ENCODE data around the gene KLHL33.
"Not testable (repeated sequence)": the region's sequence is repeated elsewhere in the genome, so short reads cannot be mapped to it uniquely, and the experiment has no call there.

KLHL33 gene

DNA sequence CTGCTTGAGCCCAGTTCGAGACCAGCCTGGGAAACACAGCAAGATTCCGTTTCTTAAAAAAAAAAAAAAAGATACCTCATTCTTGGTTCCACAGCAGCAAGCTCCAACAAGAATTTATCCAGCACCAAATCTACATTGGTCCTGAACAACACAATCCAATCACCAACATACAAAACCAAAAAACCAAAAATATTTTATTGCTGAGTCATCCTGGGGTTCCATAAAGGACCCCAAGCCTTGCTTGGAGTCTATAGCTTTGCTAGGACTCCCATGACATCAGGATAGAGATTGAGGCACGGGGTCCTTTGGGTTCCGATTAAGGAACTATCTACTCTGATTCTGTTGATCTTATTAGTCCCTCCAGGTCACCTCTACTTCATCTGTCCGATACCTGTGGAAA, 10.9 kb upstream of the KLHL33 start:
- DNase-seq: no peak

DNA sequence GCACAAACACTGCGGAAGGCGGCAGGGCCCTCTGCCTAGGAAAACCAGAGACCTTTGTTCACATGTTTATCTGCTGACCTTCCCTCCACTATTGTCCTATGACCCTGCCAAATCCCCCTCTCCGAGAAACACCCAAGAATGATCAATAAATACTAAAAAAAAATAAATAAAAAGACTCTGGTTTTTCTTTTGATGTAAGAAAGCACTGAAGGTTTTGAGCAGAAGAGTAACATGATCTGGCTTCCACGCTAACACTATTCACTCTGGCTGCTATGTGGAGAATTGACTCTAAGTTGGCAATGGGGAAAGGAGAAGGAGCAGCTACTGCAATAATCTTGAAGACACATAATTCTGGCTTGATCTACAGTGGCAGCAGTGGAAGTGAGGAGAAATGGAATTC, 7.7 kb upstream of the KLHL33 start:
- not testable (repeated sequence) for DNase-seq

DNA sequence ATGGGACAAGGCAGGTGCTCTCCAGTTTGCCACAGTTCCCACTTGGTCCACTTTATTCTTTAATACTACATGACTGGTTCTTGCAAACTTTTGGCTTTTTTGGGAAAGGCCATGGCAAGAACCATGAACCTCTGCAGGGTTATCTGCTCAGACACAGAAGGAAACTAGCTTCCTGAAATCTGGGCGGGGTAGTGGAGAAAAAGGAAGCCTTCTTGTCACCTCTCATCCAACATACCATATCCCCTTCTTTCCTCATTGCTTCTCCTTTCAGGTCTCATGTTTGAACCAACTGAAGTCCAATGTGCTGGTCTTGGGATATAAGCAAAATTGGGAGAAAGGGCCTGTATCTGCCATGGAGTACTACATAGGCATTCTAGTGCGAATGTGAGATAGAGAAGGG, 5.5 kb upstream of the KLHL33 start:
- no peak for DNase-seq

DNA sequence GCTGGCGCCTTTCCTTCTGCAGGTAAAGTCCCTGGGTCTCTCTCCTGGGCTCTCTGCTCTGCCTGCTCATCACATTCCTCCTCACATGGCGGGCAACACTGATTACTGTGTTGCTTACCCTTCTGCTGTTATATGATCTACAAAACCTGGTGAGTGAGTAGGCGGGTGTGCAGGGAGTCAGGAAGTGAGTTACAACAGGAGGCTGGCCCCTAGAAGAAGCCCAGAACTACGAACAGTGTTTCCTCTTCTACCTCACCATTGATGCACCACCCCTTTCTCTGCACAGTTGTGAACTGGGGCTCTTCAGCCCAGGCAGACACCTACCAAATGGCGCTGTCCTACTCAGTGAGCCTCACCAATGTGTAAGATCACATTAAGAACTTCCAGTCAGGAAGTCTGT, 4.9 kb upstream of the KLHL33 start:
- no peak for DNase-seq

DNA sequence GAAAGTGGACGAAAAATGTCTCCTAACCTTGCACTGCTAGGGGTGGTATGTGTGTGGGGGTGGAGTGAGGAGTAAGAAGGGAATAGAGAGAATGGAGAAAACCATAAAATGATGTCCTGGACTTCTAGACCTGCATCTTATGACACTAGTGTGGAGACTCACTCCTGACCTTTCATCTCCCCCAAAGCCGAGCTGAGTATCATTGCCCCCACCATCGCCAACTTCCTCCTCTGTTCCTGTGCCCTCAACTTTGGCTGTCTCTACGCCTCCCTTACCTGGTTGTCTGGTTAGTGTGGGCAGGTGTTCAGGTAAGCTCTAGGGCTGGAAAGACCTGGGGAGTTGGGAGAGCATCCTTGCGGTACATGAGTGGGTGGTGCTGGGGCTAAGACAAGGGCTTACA, 4.5 kb upstream of the KLHL33 start:
- DNase-seq: no peak

DNA sequence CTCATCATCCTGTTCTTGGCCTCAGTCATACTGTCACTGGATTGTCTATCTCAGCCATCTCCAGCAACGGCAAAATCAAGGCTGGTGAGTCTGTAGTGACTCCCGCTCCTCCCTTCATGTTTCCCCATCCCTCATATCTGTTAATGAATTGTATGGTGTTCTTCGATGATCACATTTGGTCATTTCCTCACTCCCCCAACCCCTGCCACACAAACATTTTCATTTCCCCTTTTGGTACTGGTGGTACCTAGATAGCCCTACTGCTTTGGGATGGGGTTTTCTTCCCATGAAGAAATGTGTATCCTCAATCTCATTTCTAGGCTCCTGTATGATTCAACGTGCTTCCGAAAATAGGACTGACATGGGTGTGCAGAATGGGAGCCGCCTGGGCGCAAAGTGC, 2.7 kb upstream of the KLHL33 start:
- no peak for DNase-seq

DNA sequence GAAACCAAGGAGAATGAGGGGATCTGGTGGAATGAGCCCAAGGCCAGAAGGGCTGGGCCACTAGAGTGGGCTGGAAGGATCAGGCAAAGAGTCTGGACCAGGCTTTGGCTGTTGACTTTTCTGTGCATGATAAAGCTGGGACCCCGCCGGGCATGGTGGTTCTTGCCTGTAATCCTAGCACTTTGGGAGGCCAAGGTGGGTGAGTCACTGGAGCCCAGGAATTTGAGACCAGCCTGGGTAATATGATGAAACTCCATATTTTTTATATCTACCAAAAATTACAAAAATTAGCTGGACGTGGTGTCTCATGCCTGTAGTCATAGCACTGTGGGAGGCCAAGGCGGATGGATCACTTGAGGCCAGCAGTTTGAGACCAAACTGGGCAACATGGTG, 393 bp upstream of the KLHL33 start:
- DNase-seq: no peak

DNA sequence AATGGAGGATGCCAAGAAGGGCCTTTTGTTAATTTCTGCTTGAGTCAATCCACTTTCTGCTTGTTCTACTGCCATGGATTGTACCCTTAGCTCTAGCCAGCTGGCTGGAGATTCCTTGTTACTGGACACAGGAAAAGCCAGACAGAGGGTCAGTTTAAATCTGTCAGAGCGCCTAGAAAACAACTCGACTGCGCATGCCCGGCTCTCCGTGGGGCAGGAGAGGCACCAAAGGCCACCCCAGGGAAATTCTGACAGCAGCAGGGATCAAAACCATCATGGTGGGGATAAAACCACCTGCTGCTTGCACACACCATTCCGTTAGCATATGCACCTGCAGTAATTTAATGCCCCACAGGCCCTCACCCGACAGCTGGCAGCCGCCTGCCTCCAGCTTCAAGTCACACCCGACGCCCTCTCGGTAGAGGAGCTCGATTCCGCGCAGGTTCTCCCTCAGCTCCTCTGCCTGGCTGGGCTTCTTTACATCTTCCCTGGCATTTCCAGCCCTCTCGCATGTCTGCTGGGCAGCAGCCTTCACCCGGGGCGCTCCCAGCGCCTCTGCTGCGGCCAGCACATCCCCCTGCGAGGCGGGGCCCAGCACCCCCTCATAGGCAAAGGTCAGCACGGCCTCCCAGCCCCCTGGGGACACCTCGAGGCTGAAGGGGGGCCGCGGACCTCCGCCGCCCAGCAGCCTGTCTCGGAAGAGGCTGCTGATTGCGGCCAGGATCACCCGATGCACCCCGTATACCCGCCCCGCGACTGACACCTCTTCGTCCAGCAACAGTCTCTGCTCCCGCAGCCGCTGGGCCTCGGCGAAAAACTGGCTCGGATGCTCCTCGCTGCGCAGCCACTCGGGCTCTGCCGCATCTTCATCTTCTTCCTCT, 1.0 kb downstream of the KLHL33 start:
- DNase-seq: no peak

DNA sequence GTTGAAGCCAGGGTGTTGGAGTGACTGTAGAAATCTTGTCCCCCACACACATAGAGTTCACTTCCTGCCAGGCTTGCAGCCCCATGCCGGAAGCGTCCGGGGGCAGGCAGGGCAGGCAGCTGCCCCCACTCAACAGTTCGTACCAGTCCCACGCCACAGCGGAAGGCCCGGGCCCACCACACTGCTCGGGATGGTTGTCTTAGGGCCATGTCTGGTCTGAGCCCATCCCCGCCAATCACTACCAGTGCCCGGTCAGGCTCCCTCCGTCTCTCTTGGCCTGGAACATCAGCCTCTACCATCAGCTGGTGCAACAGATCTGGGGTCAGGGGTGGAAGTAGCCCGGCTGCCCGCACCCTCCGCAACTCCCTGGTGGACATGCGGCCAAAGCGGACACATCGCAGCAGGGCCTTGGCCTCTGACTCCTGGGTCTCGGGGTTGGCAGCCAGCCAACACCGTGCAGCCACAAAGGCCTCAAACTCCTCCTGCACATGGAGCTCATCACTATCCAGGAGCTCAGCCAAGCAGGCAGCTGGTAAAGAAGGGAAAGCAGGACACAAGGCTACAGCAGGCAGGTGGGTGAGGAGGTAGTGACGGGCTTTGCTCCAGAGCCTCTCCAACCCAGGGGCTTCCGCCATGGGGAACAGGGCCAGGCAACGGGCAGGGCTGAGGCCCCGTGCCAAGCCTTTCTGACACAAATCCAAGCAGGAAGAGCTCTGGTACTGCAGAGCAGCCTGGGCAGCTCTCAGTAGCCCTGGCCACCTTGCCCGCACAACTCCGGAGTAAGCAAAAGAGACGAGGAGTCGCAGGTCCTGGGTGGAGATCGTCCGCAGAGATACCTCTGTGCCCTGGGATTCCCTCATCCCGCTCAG, 5.9 kb downstream of the KLHL33 start:
- DNase-seq: no peak

DNA sequence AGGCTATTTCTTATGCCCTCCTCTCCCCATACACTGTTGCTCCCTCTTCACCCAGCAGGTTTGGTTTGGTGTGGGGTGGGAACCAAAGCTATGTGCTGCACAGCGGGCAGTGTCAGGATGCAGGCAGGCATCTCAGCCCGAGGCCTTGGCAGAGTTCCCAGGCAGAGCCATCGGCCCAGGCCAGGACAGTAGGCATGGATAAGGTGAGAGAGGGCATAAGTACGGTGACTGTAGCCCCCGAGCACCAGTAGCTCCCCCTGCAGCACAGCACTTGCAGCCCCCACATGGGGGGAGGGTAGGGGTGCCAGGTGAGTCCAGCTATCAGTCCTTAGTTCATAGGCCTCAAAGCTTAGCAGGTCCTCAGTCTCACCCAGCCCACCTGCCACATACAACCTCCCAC, 7.2 kb downstream of the KLHL33 start:
- no peak for DNase-seq

DNA sequence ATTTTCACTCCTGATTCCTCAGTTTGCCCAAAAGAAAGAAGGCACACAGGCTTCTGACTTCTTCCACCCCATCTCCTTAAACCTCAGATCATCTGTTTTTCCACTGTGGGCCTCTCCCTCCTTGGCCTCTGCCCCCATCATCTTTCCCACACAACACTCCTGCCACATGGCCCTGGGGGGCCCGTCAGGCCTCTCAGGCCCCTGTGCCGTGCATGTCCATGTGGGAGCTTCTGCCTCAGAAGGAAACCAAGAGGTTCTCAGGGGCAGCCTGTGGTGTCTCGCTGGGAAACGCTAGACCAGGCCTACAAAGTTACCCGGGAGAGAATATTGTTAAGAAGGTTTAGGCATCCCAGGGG, 8.0 kb downstream of the KLHL33 start:
- no peak for DNase-seq

DNA sequence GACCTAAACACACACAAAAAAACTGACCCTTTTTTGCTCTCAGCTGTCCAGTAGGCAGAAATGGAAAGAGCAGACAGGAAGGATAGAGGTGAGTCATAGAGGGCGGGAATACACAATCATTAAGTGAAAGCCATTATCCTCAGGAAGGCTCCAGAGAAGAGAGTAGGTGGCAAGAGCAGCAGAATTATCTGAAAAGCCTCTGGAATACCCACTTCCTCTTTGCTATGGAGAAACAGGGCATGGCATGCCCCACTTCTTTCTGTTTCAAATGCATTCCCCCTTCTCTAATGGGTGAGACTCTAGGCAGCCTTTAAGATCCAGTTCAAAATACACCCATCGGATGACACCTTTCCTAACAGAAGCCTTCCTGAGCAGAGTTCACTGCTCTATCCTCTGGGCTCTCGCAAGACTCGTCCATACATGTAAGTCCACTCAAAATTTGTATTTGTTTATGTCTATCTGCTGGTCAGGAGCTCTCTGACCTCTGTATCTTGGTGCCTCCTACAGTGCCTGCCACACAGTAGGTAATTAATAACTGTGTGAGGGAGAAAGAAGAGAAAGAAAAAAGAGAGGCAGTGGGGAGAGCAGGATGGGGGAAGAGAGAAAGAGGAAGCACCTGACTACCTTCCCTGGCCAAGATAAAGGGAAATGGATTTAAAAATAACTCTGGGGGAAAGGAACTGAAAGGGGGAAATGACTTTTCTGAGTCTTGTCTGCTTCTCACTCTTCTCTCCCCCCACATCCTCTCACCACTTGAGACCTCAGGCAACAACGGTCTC, 8.5 kb downstream of the KLHL33 start:
- DNase-seq: no peak

DNA sequence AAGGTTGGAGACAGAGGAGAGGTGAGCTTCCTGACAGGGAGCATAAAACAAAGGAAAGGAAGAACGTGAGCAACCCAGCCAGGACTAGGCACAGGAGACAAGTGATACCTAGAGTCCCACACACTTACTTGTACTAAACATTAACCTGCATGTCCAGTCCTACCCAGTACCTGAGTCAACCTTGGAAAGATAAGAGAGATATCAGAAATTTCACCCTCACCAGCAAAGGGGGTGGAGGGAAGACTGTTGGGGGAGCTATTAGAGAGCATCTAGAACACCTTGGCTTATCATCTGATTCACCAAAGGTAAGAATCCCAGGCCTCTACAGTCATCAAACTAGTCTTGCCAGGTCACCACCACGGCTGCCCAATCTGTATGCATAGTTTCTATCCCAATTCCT, 11.1 kb downstream of the KLHL33 start:
- no peak for DNase-seq

DNA sequence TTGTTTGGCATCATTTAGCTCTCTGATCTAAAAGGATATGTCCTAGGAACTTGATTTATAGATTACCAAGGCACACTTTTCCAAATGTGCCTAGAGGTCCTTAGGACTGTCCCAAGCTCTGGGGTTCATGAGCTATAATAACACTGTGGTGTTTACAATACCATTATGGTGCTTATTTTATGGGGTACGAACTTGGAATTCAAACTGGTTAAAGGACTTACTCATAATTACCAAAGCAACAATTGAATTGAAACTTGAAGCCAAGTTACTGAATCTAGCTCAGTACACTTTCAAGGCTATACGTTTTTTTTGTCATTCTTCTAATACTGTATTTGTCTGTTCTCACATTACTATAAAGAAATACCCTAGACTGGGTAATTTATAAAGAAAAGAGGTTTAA, 13.1 kb downstream of the KLHL33 start:
- no peak for DNase-seq

DNA sequence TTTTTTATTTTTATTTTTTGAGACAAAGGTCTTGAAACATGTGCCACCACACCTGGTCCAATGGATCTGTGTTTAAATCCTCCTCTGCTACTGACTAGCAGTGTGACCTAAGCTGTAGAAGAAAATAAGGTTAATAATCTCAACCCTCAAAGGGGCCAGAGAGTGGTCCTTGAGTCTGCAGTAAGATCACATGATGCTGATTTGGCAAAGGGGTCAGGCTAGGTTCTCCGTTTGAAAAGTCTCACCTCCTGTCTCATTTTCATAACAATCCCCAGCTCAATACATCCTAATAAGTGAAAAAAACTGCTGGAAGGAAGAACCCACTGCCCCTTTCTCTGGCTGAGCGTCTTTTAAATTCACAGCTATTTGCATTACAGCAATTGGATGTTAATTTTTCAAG, 14.7 kb downstream of the KLHL33 start:
- no peak for DNase-seq

DNA sequence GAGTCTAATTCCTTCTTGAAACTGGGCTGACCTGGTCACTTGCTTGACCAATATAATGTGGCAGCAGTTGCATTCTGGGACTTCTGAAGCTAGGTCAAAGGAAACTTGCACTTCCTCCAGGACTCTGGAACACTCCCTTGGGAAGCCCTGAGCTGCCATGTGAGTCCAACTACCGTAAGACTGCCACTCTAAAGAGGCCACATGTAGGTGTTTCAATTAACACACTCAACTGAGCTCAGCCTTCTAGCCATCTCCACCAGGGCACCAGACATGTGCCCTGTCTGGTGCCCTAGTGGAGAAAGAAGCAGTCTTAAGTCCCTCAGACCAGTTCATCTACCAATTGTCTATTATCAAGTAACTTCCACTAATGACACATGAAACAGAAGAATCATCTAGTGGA, 16.5 kb downstream of the KLHL33 start:
- no peak for DNase-seq

DNA sequence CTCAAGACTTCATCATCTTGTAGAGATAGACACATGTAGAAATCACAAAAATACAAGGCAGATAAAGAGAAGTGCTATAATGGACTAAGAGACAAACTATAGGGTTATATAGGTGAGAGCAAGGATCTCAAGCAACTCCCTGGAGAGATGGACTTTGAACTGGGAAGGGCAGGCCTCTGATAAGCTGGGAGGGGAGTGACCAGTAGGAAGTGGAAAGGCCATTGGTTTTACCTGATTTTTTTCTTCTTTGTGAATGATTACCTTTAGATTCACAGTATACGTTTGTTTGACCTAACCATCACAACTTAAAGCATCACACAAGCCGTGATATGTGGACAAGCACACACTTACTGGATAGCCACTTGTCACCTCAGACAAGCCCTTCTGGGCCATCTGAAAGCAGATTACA, 17.5 kb downstream of the KLHL33 start:
- no peak for DNase-seq

DNA sequence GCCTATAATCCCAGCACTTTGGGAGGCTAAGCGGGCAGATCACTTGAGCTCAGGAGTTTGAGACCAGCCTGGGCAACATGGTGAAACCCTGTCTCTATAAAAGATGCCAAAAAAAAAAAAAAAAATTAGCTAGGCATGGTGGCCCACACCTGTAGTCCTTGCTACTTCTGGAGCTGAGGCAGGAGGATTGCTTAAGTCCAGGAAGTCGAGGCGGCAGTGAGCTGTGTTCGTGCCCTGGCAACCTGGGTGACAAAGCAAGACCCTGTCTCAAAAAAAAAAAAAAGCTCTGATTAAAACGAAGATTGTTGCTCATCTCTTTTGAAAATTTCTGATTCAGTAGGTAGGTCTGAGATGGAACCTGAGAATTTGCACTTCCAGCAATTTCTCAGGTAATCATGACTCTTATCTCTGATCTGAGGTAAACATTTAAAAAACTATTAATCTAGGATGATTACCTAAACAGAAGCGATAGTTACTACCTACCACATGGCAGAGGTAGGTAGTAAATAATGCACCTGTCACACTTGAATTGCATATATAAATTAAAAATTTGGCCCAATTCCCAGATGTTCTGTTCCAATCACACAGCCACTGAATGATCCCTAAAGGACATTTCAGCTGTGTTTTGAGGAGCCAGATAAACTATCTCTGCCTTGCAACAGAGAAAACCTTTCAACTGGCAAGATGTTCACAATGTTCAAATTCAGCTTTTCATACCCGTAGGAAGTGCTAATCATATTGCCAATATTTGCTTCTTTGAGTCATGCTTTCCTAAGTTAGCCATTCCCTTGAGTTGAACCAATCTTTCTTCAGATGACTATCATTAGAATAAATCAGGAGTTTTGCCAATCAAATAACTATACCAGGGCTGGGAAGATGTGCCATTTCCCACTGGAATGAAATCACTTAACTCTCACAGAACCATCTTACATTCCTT, 18.4 kb downstream of the KLHL33 start:
- peak; percentile 52 for DNase-seq

DNA sequence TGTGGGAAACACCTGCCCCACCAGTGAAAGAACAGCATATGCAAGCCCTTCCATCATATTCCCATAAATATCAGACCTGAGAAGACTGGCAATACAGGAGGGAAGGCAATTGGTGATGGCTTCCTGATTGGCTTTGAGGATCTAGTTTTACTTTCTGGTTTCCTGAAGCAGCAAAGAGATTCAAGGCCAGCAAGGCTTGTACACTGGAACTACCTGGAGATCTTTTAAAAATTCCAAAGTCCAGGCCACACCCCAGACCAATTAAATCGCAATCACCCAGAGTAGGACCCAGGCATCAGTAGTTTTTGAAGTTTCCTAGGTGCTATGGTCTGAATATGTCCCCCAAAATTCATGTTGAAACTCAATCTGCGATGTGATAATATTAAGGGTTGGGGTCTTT, 19.7 kb downstream of the KLHL33 start:
- DNase-seq: no peak

DNA sequence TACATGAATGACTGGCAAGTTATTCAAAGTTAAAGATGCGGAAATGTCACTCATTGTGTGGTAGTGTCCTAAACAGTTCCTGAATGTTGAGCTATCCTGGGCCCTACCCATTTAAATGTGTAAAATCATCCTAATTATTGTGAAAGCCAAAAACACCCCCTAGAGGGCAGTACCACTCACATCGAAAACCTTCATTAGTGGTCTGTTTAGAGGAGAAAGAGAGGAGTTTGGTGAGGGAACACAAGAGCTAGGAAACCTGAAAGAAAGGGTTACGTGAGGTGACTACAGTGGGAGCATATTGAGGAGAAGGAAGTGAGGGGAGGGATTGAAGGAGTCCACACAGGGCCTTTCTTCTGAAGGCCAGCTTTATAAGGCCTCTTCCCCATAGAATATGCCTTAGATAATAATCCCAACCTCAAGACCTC, 20.2 kb downstream of the KLHL33 start:
- no peak for DNase-seq

DNA sequence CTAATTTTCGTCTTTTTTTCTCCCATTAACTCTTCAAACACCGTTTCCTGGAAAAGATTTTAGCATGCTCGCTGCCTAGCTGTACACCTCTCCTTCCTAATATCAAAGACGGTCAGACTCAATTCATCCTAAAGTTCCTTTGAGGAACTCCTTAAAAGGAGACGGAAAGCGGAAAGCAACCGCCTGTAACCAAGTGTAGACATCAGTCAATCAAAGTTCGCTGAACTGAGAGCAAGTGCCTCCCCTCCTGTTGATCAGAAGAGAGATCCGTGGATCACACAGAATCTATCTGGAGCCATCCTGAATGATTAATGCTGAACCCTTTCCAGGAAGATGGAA, 22.3 kb downstream of the KLHL33 start:
- no peak for DNase-seq
